Measurements from ENCODE around the gene THBS4.

- TF ChIP-seq GATA2 (IDR thresholded peaks at IDR 0.05; ENCODE audit: low read depth, low read length) (no peak), GATA3 (IDR thresholded peaks at IDR 0.05; ENCODE audit: low read depth, low read length) (no peak)
Observed at GRCh38 chr5:80129146-80129545, 94.0 kb downstream of the THBS4 start.

Measured in SH-SY5Y (cell line).